Measurements from ENCODE around the gene GNA12. TPM values are rescaled to one million over a fixed set of nuclear protein-coding genes. Genes with fewer than 3 reads are reported as not detected.

Gene GNA12
- total RNA-seq, 1 experiment from 2014 or later = 36.2 TPM

- H3K9me3 Mint-ChIP-seq (ENCODE audit: unreplicated experiment) = no peaks in the 10 kb centered on the region
- no peak overlapping the region for H3K4me3 Mint-ChIP-seq (ENCODE audit: unreplicated experiment)
- intact Hi-C loops (cut with micrococcal nuclease) = no loop called here
- no peaks in the 10 kb centered on the region for H3K4me1 Mint-ChIP-seq (ENCODE audit: insufficient read depth, unreplicated experiment)
- no peak for DNase-seq (ENCODE audit: unreplicated experiment)
- no peak overlapping the region for H3K27ac Mint-ChIP-seq (ENCODE audit: low read depth, unreplicated experiment)
- BruUV-seq (replicated peaks) = no TSS peak
- CTCF ChIA-PET = interaction anchor here (1.4 kb wide), 1 partner anchor 246 kb away, joined by 4 read pairs; no protein-coding TSS in a partner anchor
- H3K36me3 Mint-ChIP-seq (ENCODE audit: insufficient read depth, unreplicated experiment) = peaks cover 18% of the 10 kb centered on the region
- no peaks in the 10 kb centered on the region for H3K27me3 Mint-ChIP-seq (ENCODE audit: insufficient read depth, unreplicated experiment)
- POLR2A ChIA-PET = no interaction called here
- TF ChIP-seq CTCF (IDR thresholded peaks at IDR 0.05; ENCODE audit: unreplicated experiment) = no peak
These were observed 129.5 kb downstream of the GNA12 start for GRCh38 chr7:2714636-2715035.

GRCh38 chr7:2713978-2714377, 130.1 kb downstream of the GNA12 start:
- DNase-seq (ENCODE audit: unreplicated experiment) = no peak
- intact Hi-C loops (cut with micrococcal nuclease) = no loop called here
- H3K4me3 Mint-ChIP-seq (ENCODE audit: unreplicated experiment) = no peak overlapping the region
- H3K36me3 Mint-ChIP-seq (ENCODE audit: insufficient read depth, unreplicated experiment) = peaks cover 12% of the 10 kb centered on the region
- BruUV-seq (replicated peaks) = no TSS peak
- ChIA-PET POLR2A (no interaction called here), CTCF (interaction anchor here (0.5 to 1.4 kb wide), 6 partner anchors 33 to 319 kb away, joined by 3 to 5 read pairs (median 3); no protein-coding TSS in a partner anchor)
- TF ChIP-seq CTCF (IDR thresholded peaks at IDR 0.05; ENCODE audit: unreplicated experiment) = no peak
- no peaks in the 10 kb centered on the region for H3K9me3 Mint-ChIP-seq (ENCODE audit: unreplicated experiment)
- H3K27ac Mint-ChIP-seq (ENCODE audit: low read depth, unreplicated experiment) = no peak overlapping the region
- H3K4me1 Mint-ChIP-seq (ENCODE audit: insufficient read depth, unreplicated experiment) = no peaks in the 10 kb centered on the region
- no peaks in the 10 kb centered on the region for H3K27me3 Mint-ChIP-seq (ENCODE audit: insufficient read depth, unreplicated experiment)

DNA sequence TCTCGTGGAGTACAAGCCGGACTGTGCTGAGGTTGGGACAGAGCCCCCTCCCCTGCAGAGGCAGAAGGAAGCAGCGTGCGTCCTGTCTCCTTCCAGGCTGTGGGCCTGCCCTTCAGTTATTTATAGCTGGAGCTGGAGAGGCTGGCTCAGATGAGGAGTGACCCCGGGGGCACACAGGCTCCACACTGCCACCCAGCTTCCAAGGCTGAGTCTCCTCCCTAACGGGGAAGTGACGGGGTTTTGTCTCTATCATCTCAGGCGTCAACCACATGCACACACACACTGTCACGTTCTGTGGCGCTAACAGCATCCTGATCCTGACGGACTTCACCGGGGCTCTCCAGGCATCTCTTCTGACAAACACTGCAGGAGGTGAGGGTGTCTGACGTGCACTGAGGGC, 130.7 kb downstream of the GNA12 start:
- Mint-ChIP-seq H3K36me3 (ENCODE audit: insufficient read depth, unreplicated experiment) (peaks cover 11% of the 10 kb centered on the region), H3K27me3 (ENCODE audit: insufficient read depth, unreplicated experiment) (no peaks in the 10 kb centered on the region), H3K9me3 (ENCODE audit: unreplicated experiment) (no peaks in the 10 kb centered on the region), H3K4me1 (ENCODE audit: insufficient read depth, unreplicated experiment) (no peaks in the 10 kb centered on the region), H3K27ac (ENCODE audit: low read depth, unreplicated experiment) (no peak overlapping the region), H3K4me3 (ENCODE audit: unreplicated experiment) (no peak overlapping the region)
- no peak for DNase-seq (ENCODE audit: unreplicated experiment)
- POLR2A ChIA-PET = interaction anchor here (0.6 kb wide), 1 partner anchor 1146 kb away, joined by 3 read pairs; no protein-coding TSS in a partner anchor
- no TSS peak for BruUV-seq (replicated peaks)
- no peak for TF ChIP-seq CTCF (IDR thresholded peaks at IDR 0.05; ENCODE audit: unreplicated experiment)
- CTCF ChIA-PET = interaction anchor here (0.5 to 1.4 kb wide), 7 partner anchors 32 to 318 kb away, joined by 3 to 5 read pairs (median 3); no protein-coding TSS in a partner anchor
- intact Hi-C loops (cut with micrococcal nuclease) = no loop called here

DNA sequence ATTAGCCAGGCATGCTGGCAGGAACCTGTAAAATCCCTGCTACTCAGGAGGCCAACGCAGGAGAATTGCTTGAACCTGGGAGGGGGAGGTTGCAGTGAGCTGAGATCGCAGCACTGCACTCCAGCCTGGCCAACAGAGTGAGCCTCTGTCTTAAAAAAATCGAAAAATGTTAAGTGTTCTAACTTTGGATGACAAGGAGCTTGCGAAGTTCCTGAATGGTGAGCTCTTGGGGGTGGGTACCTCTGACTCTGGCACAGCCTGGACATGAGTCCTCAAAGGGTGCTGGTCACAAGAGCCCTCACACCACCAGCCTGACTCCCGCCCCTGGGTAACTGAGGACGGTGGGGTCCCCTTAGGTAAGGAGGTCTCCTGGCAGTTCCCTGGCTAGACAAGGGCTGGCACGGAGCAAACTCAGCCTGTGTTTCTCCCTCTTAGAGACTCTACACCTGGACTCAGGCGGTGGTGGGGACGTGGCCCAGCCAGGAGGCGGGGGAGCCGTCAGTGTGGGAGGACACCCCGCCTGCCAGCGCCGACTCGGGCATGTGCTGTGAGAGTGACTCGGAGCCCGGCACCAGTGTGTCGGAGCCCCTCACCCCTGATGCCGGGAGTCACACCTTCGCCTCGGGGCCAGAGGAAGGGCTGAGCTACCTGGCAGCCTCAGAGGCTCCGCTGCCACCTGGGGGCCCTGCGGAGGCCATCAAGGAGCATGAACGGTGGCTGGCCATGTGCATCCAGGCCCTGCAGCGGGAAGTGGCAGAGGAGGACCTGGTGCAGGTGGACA, 132.0 kb downstream of the GNA12 start:
- intact Hi-C loops (cut with micrococcal nuclease) = no loop called here
- BruUV-seq (replicated peaks) = no TSS peak
- no peak overlapping the region for H3K27ac Mint-ChIP-seq (ENCODE audit: low read depth, unreplicated experiment)
- CTCF ChIA-PET = interaction anchor here (0.6 to 0.7 kb wide), 2 partner anchors 65 to 1477 kb away, joined by 3 read pairs; no protein-coding TSS in a partner anchor
- TF ChIP-seq CTCF (IDR thresholded peaks at IDR 0.05; ENCODE audit: unreplicated experiment) = no peak
- H3K4me1 Mint-ChIP-seq (ENCODE audit: insufficient read depth, unreplicated experiment) = no peaks in the 10 kb centered on the region
- H3K36me3 Mint-ChIP-seq (ENCODE audit: insufficient read depth, unreplicated experiment) = no peaks in the 10 kb centered on the region
- no peaks in the 10 kb centered on the region for H3K27me3 Mint-ChIP-seq (ENCODE audit: insufficient read depth, unreplicated experiment)
- POLR2A ChIA-PET = no interaction called here
- H3K9me3 Mint-ChIP-seq (ENCODE audit: unreplicated experiment) = no peaks in the 10 kb centered on the region
- DNase-seq (ENCODE audit: unreplicated experiment) = no peak
- no peak overlapping the region for H3K4me3 Mint-ChIP-seq (ENCODE audit: unreplicated experiment)

Data from MCF 10A (cell line).